Mesothelial cell of epicardium (in vitro differentiated cells): ENCODE data around the gene GRIK2. TPM values are rescaled to one million over a fixed set of nuclear protein-coding genes. Genes with fewer than 3 reads are reported as not detected.

Experiments used
- DNase-seq, 2 experiments: peaks; one replicate each; pipeline ENCODE4 v3.0.0; 2021; ENCODE audit warnings: low spot score in 2 of 2; ENCODE audit not compliant: unreplicated experiment in 2 of 2
- H3K27ac Mint-ChIP-seq: 2 replicates; pipeline ENCODE4 v1.8.0; 2021; ENCODE audit warnings: mixed read lengths
- H3K27me3 Mint-ChIP-seq: 2 replicates; pipeline ENCODE4 v1.8.0; 2021; ENCODE audit warnings: low read depth, mixed read lengths
- H3K36me3 Mint-ChIP-seq: 2 replicates; pipeline ENCODE4 v1.8.0; 2021; ENCODE audit warnings: mixed read lengths
- H3K4me1 Mint-ChIP-seq: 2 replicates; pipeline ENCODE4 v1.8.0; 2021; ENCODE audit warnings: mixed read lengths
- H3K4me3 Mint-ChIP-seq: 2 replicates; pipeline ENCODE4 v1.8.0; 2021; ENCODE audit warnings: mild to moderate bottlenecking, moderate library complexity, mixed read lengths
- H3K9me3 Mint-ChIP-seq: 2 replicates; pipeline ENCODE4 v1.8.0; 2021; ENCODE audit warnings: mixed read lengths
- total RNA-seq: library from RNA; stranded (reverse); gene quantifications from 3 replicates; pipeline ENCODE4 v1.2.1, GENCODE V29; 2021
- TF ChIP-seq, protein P1 (sequence below): fragments of 200-600 bp; sonication (generic); IDR thresholded peaks from one replicate; pipeline ENCODE4 v1.5.0; 2021; ENCODE audit warnings: antibody characterized with exemption; ENCODE audit not compliant: unreplicated experiment

GRIK2 gene
- total RNA-seq, 1 donor from 2014 or later: 3.2 TPM

GRCh38 chr6:101605426-101605825 lies 211.9 kb downstream of the GRIK2 start:
- Mint-ChIP-seq H3K9me3 (peaks cover 7% of the 10 kb centered on the region), H3K27me3 (no peaks in the 10 kb centered on the region), H3K4me3 (no peak overlapping the region), H3K27ac (no peak overlapping the region), H3K4me1 (no peaks in the 10 kb centered on the region), H3K36me3 (no peaks in the 10 kb centered on the region)
- DNase-seq: no peak
- TF ChIP-seq, protein P1, sequence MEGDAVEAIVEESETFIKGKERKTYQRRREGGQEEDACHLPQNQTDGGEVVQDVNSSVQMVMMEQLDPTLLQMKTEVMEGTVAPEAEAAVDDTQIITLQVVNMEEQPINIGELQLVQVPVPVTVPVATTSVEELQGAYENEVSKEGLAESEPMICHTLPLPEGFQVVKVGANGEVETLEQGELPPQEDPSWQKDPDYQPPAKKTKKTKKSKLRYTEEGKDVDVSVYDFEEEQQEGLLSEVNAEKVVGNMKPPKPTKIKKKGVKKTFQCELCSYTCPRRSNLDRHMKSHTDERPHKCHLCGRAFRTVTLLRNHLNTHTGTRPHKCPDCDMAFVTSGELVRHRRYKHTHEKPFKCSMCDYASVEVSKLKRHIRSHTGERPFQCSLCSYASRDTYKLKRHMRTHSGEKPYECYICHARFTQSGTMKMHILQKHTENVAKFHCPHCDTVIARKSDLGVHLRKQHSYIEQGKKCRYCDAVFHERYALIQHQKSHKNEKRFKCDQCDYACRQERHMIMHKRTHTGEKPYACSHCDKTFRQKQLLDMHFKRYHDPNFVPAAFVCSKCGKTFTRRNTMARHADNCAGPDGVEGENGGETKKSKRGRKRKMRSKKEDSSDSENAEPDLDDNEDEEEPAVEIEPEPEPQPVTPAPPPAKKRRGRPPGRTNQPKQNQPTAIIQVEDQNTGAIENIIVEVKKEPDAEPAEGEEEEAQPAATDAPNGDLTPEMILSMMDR: no peak

GRCh38 chr6:101605874-101606273 lies 212.4 kb downstream of the GRIK2 start:
- DNase-seq: no peak
- H3K27me3 Mint-ChIP-seq: no peaks in the 10 kb centered on the region
- no peak overlapping the region for H3K4me3 Mint-ChIP-seq
- H3K4me1 Mint-ChIP-seq: no peaks in the 10 kb centered on the region
- no peak overlapping the region for H3K27ac Mint-ChIP-seq
- peaks cover 7% of the 10 kb centered on the region for H3K9me3 Mint-ChIP-seq
- TF ChIP-seq, protein P1: no peak
- H3K36me3 Mint-ChIP-seq: no peaks in the 10 kb centered on the region

DNA sequence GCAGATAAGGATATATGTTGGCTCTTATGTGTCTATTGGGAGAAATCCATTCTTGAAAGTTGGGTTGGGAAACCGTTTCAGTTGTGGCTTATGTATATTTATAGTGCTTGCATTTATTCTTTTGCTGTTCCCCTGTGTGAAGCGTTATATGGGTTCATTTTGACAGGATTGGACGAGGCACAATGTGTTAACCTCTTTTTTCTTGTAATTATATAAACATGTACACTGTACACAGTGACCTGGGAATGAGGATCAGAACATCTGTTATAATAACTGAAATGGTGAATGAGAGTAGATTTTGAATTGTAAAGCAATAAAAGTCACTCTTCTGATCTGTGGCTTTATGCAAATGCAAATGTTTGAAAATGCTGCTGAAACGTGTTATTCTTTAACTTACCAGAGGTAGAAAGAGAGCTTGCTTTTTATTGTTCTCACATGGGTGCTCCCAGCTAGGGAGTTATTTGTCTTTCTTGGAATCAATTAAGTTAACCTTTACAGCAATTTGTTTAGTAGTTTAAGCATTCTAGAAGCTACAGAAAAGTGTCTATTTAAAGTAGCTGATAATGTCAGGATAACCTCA lies 213.7 kb downstream of the GRIK2 start:
- H3K4me1 Mint-ChIP-seq: no peaks in the 10 kb centered on the region
- H3K27me3 Mint-ChIP-seq: no peaks in the 10 kb centered on the region
- no peak overlapping the region for H3K27ac Mint-ChIP-seq
- H3K4me3 Mint-ChIP-seq: no peak overlapping the region
- TF ChIP-seq, protein P1: no peak
- H3K9me3 Mint-ChIP-seq: no peaks in the 10 kb centered on the region
- H3K36me3 Mint-ChIP-seq: no peaks in the 10 kb centered on the region
- no peak for DNase-seq

DNA sequence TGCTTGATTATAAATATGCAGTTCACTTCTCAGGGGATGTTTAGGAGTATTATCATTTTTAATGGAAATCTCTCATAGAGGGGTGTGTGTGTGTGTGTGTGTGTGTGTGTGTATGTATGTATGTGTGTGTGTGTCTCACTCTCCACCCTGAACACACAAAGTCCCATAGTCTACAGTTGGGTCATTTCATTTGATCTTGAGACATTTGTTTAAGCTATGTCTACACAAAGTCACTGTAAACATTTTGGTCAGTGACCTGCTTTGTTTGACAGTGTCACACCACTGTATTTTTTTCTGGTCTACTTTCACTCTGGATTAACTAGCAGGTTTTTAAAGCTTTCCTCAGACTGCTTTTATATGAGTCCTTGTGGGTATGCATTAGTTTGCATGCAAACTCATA lies 215.2 kb downstream of the GRIK2 start:
- H3K9me3 Mint-ChIP-seq: no peaks in the 10 kb centered on the region
- H3K27me3 Mint-ChIP-seq: no peaks in the 10 kb centered on the region
- no peaks in the 10 kb centered on the region for H3K36me3 Mint-ChIP-seq
- H3K4me1 Mint-ChIP-seq: no peaks in the 10 kb centered on the region
- H3K4me3 Mint-ChIP-seq: no peak overlapping the region
- no peak overlapping the region for H3K27ac Mint-ChIP-seq
- TF ChIP-seq, protein P1: no peak
- no peak for DNase-seq

GRCh38 chr6:101613556-101613955 lies 220.0 kb downstream of the GRIK2 start:
- H3K4me3 Mint-ChIP-seq: no peak overlapping the region
- H3K36me3 Mint-ChIP-seq: no peaks in the 10 kb centered on the region
- peaks cover 12% of the 10 kb centered on the region for H3K27me3 Mint-ChIP-seq
- DNase-seq: no peak
- no peaks in the 10 kb centered on the region for H3K4me1 Mint-ChIP-seq
- no peaks in the 10 kb centered on the region for H3K9me3 Mint-ChIP-seq
- no peak overlapping the region for H3K27ac Mint-ChIP-seq
- TF ChIP-seq, protein P1: no peak

DNA sequence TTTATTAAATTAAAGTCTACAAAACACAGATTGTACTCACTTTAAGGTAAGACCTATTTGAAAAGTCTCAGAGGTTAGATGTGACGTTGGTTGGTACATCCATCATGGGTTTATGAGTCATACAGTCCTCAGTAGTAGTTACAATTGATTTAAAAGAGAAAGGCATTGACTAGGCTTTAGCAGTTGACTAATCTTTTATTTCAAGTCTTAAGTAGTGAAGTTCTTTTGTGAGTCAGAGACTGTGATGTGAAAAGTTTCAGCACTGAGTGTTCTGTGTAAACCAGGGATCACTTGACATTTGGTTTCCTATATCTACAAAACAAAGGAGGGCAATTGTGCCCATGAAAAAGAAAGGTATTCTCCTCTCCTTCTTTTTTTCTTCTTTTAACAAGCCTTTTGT lies 221.3 kb downstream of the GRIK2 start:
- Mint-ChIP-seq H3K36me3 (no peaks in the 10 kb centered on the region), H3K27me3 (peaks cover 14% of the 10 kb centered on the region), H3K4me3 (no peak overlapping the region), H3K4me1 (no peaks in the 10 kb centered on the region), H3K9me3 (no peaks in the 10 kb centered on the region), H3K27ac (no peak overlapping the region)
- no peak for DNase-seq
- TF ChIP-seq, protein P1: no peak
